ENCODE data around the gene RCOR2.

The RCOR2 gene

GRCh38 chr11:63905179-63905578, 11.8 kb downstream of the RCOR2 start:
- Mint-ChIP-seq H3K27me3 (no peaks in the 10 kb centered on the region), H3K36me3 (peaks cover 6% of the 10 kb centered on the region), H3K27ac (no peak overlapping the region), H3K4me3 (no peak overlapping the region), H3K9me3 (ENCODE audit: low read depth) (no peaks in the 10 kb centered on the region), H3K4me1 (ENCODE audit: low read depth) (no peaks in the 10 kb centered on the region)

- H3K9me3 Mint-ChIP-seq (ENCODE audit: low read depth) = no peaks in the 10 kb centered on the region
- no peak overlapping the region for H3K4me3 Mint-ChIP-seq
- peaks cover 6% of the 10 kb centered on the region for H3K36me3 Mint-ChIP-seq
- no peaks in the 10 kb centered on the region for H3K27me3 Mint-ChIP-seq
- H3K4me1 Mint-ChIP-seq (ENCODE audit: low read depth) = no peaks in the 10 kb centered on the region
- H3K27ac Mint-ChIP-seq = no peak overlapping the region
Observed at GRCh38 chr11:63904743-63905142, 12.2 kb downstream of the RCOR2 start.

DNA sequence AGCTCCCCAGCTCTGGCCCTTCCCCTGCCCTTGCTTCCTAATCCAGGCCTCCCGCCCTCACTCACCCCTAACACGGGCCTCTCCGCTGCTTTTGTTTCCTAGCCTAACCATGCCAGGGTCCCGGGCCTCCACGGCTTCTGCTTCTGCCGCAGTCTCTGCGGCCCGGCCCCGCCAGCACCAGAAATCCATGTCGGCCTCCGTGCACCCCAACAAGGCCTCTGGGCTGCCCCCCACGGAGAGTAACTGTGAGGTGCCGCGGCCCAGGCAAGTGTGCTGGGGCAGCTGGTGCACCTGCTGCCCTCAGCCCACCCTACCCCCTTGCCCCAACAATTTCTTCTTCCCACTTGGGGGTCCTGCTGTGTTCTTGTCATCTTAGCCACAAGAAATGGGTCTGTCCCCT, 13.1 kb downstream of the RCOR2 start:
- Mint-ChIP-seq H3K4me3 (no peak overlapping the region), H3K36me3 (peaks cover 6% of the 10 kb centered on the region), H3K4me1 (ENCODE audit: low read depth) (no peaks in the 10 kb centered on the region), H3K27ac (no peak overlapping the region), H3K9me3 (ENCODE audit: low read depth) (no peaks in the 10 kb centered on the region), H3K27me3 (no peaks in the 10 kb centered on the region)

DNA sequence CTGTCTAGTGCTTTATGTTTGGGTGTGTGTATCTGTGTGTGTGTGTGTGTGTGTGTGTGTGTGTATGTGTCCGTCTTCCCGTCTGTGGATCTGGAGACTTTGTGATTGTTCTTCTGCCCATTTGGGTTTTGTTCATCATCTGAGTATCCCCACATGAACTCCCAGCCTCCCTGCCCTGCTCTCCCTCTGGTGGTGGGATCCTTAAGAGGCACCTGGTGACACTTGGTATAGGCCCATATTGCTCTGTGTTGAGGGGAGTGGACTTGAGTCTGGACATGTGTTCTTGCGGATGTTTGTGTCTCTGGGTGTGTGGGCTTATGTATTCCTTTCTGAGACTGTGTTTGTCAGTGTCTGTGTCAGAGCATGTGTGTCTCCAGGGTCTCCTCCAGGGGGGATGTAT, 15.3 kb downstream of the RCOR2 start:
- Mint-ChIP-seq H3K36me3 (peaks cover 8% of the 10 kb centered on the region), H3K27me3 (no peaks in the 10 kb centered on the region), H3K9me3 (ENCODE audit: low read depth) (no peaks in the 10 kb centered on the region), H3K4me1 (ENCODE audit: low read depth) (peaks cover 3% of the 10 kb centered on the region), H3K4me3 (no peak overlapping the region), H3K27ac (no peak overlapping the region)

DNA sequence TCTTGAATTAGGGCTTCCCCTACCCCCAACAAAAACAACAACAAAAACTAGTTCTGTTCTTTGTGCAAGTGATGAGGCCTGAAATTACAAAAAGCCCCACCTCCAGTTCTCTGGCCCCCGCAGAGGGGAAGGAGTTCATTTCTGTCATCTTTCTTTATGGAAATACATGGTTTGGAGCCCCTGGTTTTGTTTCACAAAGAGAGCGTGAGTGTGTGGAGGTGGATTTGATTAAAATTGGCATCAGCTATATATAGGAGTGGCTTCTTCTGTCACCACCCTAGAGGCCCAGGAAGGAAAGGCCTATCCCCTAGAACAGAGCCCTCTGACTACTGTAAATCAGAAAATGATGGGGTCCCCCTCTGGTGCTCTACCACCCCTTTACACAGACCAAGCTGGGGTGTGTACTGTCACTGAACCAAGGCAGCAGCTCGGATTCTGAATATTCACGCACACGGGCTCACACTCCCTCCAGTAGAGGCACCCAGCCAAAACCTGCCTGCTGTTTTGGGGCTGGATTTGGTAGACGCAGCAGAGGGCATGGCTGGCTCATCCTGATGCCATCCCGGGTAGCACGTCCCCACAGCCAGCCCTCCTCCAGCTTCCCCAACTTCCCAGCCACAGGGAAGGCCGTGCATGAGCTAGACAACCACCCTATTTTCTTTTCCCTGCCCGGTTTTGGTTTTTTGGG, 19.4 kb downstream of the RCOR2 start:
- no peaks in the 10 kb centered on the region for H3K27me3 Mint-ChIP-seq
- H3K9me3 Mint-ChIP-seq (ENCODE audit: low read depth) = no peaks in the 10 kb centered on the region
- no peak overlapping the region for H3K4me3 Mint-ChIP-seq
- H3K27ac Mint-ChIP-seq = no peak overlapping the region
- H3K4me1 Mint-ChIP-seq (ENCODE audit: low read depth) = peaks cover 19% of the 10 kb centered on the region
- peaks cover 8% of the 10 kb centered on the region for H3K36me3 Mint-ChIP-seq

DNA sequence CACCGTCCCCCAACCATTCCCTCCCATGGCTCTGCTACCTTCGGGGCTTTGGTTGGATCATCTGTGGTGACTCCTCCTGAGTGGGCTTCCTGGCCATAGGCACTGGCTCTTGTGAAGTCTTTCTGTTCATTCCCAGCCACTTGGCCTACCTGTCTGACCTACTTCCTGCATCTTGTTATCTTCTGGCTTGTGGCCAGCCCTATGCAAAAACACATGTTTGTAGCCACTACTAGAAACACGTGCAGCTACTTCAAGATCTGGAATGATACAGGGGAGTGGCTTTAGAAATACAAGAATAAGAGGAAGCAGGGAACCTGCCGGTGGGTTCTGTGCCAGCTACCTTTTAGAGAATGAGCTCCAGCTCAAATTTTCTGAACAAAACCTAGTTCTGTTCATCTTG, 20.9 kb downstream of the RCOR2 start:
- Mint-ChIP-seq H3K27ac (no peak overlapping the region), H3K36me3 (peaks cover 7% of the 10 kb centered on the region), H3K9me3 (ENCODE audit: low read depth) (no peaks in the 10 kb centered on the region), H3K27me3 (no peaks in the 10 kb centered on the region), H3K4me1 (ENCODE audit: low read depth) (peaks cover 34% of the 10 kb centered on the region), H3K4me3 (no peak overlapping the region)

GRCh38 chr11:63893355-63893754, 23.6 kb downstream of the RCOR2 start:
- no peak overlapping the region for H3K27ac Mint-ChIP-seq
- H3K27me3 Mint-ChIP-seq = no peaks in the 10 kb centered on the region
- H3K4me1 Mint-ChIP-seq (ENCODE audit: low read depth) = peaks cover 61% of the 10 kb centered on the region
- H3K9me3 Mint-ChIP-seq (ENCODE audit: low read depth) = no peaks in the 10 kb centered on the region
- no peak overlapping the region for H3K4me3 Mint-ChIP-seq
- H3K36me3 Mint-ChIP-seq = peaks cover 5% of the 10 kb centered on the region

- Mint-ChIP-seq H3K4me1 (ENCODE audit: low read depth) (peaks cover 71% of the 10 kb centered on the region), H3K4me3 (peak overlapping the region; percentile 17), H3K9me3 (ENCODE audit: low read depth) (no peaks in the 10 kb centered on the region), H3K27me3 (no peaks in the 10 kb centered on the region), H3K36me3 (peaks cover 5% of the 10 kb centered on the region), H3K27ac (no peak overlapping the region)
Observed at GRCh38 chr11:63892228-63892627, 24.7 kb downstream of the RCOR2 start.

DNA sequence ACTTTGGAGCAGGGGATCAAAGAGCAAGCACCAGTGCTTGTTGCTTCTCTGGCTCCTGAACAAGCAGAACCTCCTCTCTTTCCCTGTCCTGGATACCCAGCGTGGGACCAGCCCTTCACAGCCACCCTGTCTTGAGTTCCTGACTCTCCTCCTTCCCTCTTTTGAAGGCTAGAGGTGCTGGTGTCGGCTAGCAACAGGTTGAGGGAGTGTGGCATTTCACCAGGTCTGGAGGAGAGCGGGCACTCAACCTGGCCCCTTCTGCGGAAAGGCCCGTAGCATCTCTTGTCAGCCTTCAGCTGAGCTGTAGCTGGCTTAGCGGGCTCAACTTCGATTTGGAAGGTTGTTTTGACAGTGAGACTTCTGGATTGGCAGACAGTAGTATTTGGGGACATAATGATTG, 26.6 kb downstream of the RCOR2 start:
- peak overlapping the region; percentile 89 for H3K4me3 Mint-ChIP-seq

GRCh38 chr11:63889344-63889743, 27.6 kb downstream of the RCOR2 start:
- Mint-ChIP-seq H3K4me3 (peak overlapping the region; percentile 89), H3K4me1 (ENCODE audit: low read depth) (peaks cover 76% of the 10 kb centered on the region), H3K36me3 (peaks cover 2% of the 10 kb centered on the region), H3K27ac (peak overlapping the region; percentile 91), H3K27me3 (no peaks in the 10 kb centered on the region), H3K9me3 (ENCODE audit: low read depth) (no peaks in the 10 kb centered on the region)

More for the DNA sequence above, 26.6 kb downstream of the RCOR2 start:
- Mint-ChIP-seq H3K27ac (peak overlapping the region; percentile 68), H3K9me3 (ENCODE audit: low read depth) (no peaks in the 10 kb centered on the region), H3K36me3 (peaks cover 2% of the 10 kb centered on the region), H3K4me1 (ENCODE audit: low read depth) (peaks cover 69% of the 10 kb centered on the region), H3K27me3 (no peaks in the 10 kb centered on the region)

GRCh38 chr11:63888170-63889086, 28.5 kb downstream of the RCOR2 start:
- peaks cover 79% of the 10 kb centered on the region for H3K4me1 Mint-ChIP-seq (ENCODE audit: low read depth)
- peaks cover 2% of the 10 kb centered on the region for H3K36me3 Mint-ChIP-seq
- peak overlapping the region; percentile 89 for H3K4me3 Mint-ChIP-seq
- H3K27me3 Mint-ChIP-seq = no peaks in the 10 kb centered on the region
- H3K27ac Mint-ChIP-seq = peak overlapping the region; percentile 91
- H3K9me3 Mint-ChIP-seq (ENCODE audit: low read depth) = no peaks in the 10 kb centered on the region

GRCh38 chr11:63887386-63887999, 29.5 kb downstream of the RCOR2 start:
- Mint-ChIP-seq H3K9me3 (ENCODE audit: low read depth) (no peaks in the 10 kb centered on the region), H3K4me3 (peak overlapping the region; percentile 89), H3K36me3 (no peaks in the 10 kb centered on the region), H3K27ac (peak overlapping the region; percentile 78), H3K27me3 (no peaks in the 10 kb centered on the region), H3K4me1 (ENCODE audit: low read depth) (peaks cover 86% of the 10 kb centered on the region)

- peaks cover 81% of the 10 kb centered on the region for H3K4me1 Mint-ChIP-seq (ENCODE audit: low read depth)
- no peaks in the 10 kb centered on the region for H3K9me3 Mint-ChIP-seq (ENCODE audit: low read depth)
- H3K27ac Mint-ChIP-seq = peak overlapping the region; percentile 70
- no peak overlapping the region for H3K4me3 Mint-ChIP-seq
- no peaks in the 10 kb centered on the region for H3K27me3 Mint-ChIP-seq
- H3K36me3 Mint-ChIP-seq = no peaks in the 10 kb centered on the region
Observed at GRCh38 chr11:63884196-63884932, 32.6 kb downstream of the RCOR2 start.

DNA sequence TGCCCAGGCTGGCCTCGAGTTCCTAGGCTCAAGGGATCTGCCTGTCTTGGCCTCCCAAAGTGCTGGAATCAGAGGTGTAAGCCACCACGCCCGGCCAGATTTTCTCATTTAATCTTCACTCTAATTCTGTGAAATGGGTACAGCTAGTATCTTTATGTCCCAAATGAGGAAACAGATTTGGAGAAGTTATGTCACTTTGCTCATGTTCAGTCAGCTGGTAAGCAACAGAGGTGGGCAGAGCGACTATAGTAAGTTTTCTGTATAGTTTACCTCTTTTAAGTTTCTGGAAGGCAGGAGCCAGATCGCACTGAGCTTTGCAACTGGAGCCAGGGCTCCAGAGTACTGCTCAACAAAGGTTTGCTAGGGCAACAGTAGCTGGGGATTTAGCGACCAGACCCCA, 33.2 kb downstream of the RCOR2 start:
- H3K4me1 Mint-ChIP-seq (ENCODE audit: low read depth) = peaks cover 81% of the 10 kb centered on the region
- no peak overlapping the region for H3K4me3 Mint-ChIP-seq
- H3K36me3 Mint-ChIP-seq = no peaks in the 10 kb centered on the region
- no peaks in the 10 kb centered on the region for H3K9me3 Mint-ChIP-seq (ENCODE audit: low read depth)
- peak overlapping the region; percentile 70 for H3K27ac Mint-ChIP-seq
- H3K27me3 Mint-ChIP-seq = no peaks in the 10 kb centered on the region

Data from activated naive CD8-positive, alpha-beta T cell (primary cell).